ENCODE results near the gene PANX3.

Gene PANX3

GRCh38 chr11:124633355-124633754 lies 22.1 kb downstream of the PANX3 start:
- no peak for TF ChIP-seq SNAI2 (CRISPR knock-in tag; IDR thresholded peaks at IDR 0.05)
- TF ChIP-seq ARNTL (CRISPR knock-in tag; IDR thresholded peaks at IDR 0.05; ENCODE audit: borderline replicate concordance, low read depth): no peak
- ATAC-seq: peak; percentile 88

- TF ChIP-seq BACH2 (CRISPR knock-in tag; IDR thresholded peaks at IDR 0.05; ENCODE audit: borderline replicate concordance): no peak
- TF ChIP-seq RARB (CRISPR knock-in tag; IDR thresholded peaks at IDR 0.05): no peak
- TF ChIP-seq ISL1 (CRISPR knock-in tag; IDR thresholded peaks at IDR 0.05): no peak
- no peak for TF ChIP-seq PPARA (CRISPR knock-in tag; IDR thresholded peaks at IDR 0.05; ENCODE audit: borderline replicate concordance)
- no peak for TF ChIP-seq TOX (CRISPR knock-in tag; IDR thresholded peaks at IDR 0.05; ENCODE audit: borderline replicate concordance)
- no peak for TF ChIP-seq GLIS3 (CRISPR knock-in tag; IDR thresholded peaks at IDR 0.05)
- no peak for TF ChIP-seq ARNTL (CRISPR knock-in tag; IDR thresholded peaks at IDR 0.05; ENCODE audit: borderline replicate concordance, low read depth)
- TF ChIP-seq, protein P1, sequence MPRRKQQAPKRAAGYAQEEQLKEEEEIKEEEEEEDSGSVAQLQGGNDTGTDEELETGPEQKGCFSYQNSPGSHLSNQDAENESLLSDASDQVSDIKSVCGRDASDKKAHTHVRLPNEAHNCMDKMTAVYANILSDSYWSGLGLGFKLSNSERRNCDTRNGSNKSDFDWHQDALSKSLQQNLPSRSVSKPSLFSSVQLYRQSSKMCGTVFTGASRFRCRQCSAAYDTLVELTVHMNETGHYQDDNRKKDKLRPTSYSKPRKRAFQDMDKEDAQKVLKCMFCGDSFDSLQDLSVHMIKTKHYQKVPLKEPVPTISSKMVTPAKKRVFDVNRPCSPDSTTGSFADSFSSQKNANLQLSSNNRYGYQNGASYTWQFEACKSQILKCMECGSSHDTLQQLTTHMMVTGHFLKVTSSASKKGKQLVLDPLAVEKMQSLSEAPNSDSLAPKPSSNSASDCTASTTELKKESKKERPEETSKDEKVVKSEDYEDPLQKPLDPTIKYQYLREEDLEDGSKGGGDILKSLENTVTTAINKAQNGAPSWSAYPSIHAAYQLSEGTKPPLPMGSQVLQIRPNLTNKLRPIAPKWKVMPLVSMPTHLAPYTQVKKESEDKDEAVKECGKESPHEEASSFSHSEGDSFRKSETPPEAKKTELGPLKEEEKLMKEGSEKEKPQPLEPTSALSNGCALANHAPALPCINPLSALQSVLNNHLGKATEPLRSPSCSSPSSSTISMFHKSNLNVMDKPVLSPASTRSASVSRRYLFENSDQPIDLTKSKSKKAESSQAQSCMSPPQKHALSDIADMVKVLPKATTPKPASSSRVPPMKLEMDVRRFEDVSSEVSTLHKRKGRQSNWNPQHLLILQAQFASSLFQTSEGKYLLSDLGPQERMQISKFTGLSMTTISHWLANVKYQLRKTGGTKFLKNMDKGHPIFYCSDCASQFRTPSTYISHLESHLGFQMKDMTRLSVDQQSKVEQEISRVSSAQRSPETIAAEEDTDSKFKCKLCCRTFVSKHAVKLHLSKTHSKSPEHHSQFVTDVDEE (CRISPR knock-in tag; IDR thresholded peaks at IDR 0.05): no peak
- no peak for TF ChIP-seq TCF4 (CRISPR knock-in tag; IDR thresholded peaks at IDR 0.05; ENCODE audit: borderline replicate concordance)
- no peak for ATAC-seq
These were observed 24.7 kb downstream of the PANX3 start for GRCh38 chr11:124635932-124636331.

DNA sequence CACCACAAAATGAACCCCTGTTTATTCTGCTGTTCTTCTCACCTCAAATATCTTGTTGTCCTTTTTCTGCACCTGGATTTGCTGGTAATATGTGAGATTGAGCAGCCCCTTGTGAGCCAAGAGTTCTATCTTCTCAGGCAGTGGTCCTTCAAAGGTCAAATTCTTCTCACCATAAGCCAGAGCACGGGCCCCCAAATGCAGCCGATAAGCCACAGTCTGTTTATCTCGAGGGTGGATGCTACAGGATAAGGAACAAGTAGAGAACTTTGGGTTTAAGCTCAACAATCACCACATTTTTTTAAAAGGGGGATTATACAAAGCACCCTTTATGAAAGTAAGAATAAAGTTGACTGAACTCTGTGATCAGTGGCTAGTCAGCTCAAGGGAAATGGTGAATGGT lies 27.3 kb downstream of the PANX3 start:
- ATAC-seq: no peak
- TF ChIP-seq RARB (CRISPR knock-in tag; IDR thresholded peaks at IDR 0.05): no peak

- no peak for ATAC-seq
These were observed 28.0 kb downstream of the PANX3 start for GRCh38 chr11:124639186-124639585.

GRCh38 chr11:124640666-124641065 lies 29.4 kb downstream of the PANX3 start:
- no peak for TF ChIP-seq ZC3H10 (CRISPR knock-in tag; IDR thresholded peaks at IDR 0.05)
- no peak for ATAC-seq

More at GRCh38 chr11:124639186-124639585, 28.0 kb downstream of the PANX3 start:
- TF ChIP-seq SNAI2 (CRISPR knock-in tag; IDR thresholded peaks at IDR 0.05) (no peak), RARB (CRISPR knock-in tag; IDR thresholded peaks at IDR 0.05) (no peak), ZFP30 (CRISPR knock-in tag; IDR thresholded peaks at IDR 0.05) (no peak), CSDC2 (CRISPR knock-in tag; IDR thresholded peaks at IDR 0.05) (no peak), ESRRG (CRISPR knock-in tag; IDR thresholded peaks at IDR 0.05) (no peak), ZC3H10 (CRISPR knock-in tag; IDR thresholded peaks at IDR 0.05) (no peak), TCF4 (CRISPR knock-in tag; IDR thresholded peaks at IDR 0.05; ENCODE audit: borderline replicate concordance) (no peak), ISL1 (CRISPR knock-in tag; IDR thresholded peaks at IDR 0.05) (no peak), ZNF565 (CRISPR knock-in tag; conservative IDR thresholded peaks at IDR 0.05; ENCODE audit: low read depth) (no peak), BACH2 (CRISPR knock-in tag; IDR thresholded peaks at IDR 0.05; ENCODE audit: borderline replicate concordance) (no peak), ARNTL (CRISPR knock-in tag; IDR thresholded peaks at IDR 0.05; ENCODE audit: borderline replicate concordance, low read depth) (no peak), TOX (CRISPR knock-in tag; IDR thresholded peaks at IDR 0.05; ENCODE audit: borderline replicate concordance) (no peak)
- TF ChIP-seq, protein P2, sequence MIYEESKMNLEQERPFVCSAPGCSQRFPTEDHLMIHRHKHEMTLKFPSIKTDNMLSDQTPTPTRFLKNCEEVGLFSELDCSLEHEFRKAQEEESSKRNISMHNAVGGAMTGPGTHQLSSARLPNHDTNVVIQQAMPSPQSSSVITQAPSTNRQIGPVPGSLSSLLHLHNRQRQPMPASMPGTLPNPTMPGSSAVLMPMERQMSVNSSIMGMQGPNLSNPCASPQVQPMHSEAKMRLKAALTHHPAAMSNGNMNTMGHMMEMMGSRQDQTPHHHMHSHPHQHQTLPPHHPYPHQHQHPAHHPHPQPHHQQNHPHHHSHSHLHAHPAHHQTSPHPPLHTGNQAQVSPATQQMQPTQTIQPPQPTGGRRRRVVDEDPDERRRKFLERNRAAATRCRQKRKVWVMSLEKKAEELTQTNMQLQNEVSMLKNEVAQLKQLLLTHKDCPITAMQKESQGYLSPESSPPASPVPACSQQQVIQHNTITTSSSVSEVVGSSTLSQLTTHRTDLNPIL (CRISPR knock-in tag; IDR thresholded peaks at IDR 0.05; ENCODE audit: low read depth): no peak
- TF ChIP-seq, protein P3, sequence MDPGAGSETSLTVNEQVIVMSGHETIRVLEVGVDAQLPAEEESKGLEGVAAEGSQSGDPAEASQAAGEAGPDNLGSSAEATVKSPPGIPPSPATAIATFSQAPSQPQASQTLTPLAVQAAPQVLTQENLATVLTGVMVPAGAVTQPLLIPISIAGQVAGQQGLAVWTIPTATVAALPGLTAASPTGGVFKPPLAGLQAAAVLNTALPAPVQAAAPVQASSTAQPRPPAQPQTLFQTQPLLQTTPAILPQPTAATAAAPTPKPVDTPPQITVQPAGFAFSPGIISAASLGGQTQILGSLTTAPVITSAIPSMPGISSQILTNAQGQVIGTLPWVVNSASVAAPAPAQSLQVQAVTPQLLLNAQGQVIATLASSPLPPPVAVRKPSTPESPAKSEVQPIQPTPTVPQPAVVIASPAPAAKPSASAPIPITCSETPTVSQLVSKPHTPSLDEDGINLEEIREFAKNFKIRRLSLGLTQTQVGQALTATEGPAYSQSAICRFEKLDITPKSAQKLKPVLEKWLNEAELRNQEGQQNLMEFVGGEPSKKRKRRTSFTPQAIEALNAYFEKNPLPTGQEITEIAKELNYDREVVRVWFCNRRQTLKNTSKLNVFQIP (CRISPR knock-in tag; IDR thresholded peaks at IDR 0.05; ENCODE audit: borderline replicate concordance, low read depth): no peak
- TF ChIP-seq, protein P4, sequence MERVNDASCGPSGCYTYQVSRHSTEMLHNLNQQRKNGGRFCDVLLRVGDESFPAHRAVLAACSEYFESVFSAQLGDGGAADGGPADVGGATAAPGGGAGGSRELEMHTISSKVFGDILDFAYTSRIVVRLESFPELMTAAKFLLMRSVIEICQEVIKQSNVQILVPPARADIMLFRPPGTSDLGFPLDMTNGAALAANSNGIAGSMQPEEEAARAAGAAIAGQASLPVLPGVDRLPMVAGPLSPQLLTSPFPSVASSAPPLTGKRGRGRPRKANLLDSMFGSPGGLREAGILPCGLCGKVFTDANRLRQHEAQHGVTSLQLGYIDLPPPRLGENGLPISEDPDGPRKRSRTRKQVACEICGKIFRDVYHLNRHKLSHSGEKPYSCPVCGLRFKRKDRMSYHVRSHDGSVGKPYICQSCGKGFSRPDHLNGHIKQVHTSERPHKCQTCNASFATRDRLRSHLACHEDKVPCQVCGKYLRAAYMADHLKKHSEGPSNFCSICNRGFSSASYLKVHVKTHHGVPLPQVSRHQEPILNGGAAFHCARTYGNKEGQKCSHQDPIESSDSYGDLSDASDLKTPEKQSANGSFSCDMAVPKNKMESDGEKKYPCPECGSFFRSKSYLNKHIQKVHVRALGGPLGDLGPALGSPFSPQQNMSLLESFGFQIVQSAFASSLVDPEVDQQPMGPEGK (CRISPR knock-in tag; IDR thresholded peaks at IDR 0.05; ENCODE audit: borderline replicate concordance): no peak

All from SK-N-SH treated with all-trans-retinoic acid at 6 μM for 48 hours (cell line).